HepG2 (cell line): Measurements from ENCODE around the gene SKIDA1. TPM values are rescaled to one million over a fixed set of nuclear protein-coding genes. Genes with fewer than 3 reads are reported as not detected.

Source experiments
- ATF3 ChIP-seq: sonication (generic); formaldehyde crosslinking; IDR thresholded peaks from 2 replicates; pipeline ENCODE4 v1.4.0; 2020; ENCODE audit warnings: missing genetic modification reagents
- DPF2 ChIP-seq: sonication (generic); formaldehyde crosslinking; IDR thresholded peaks from 2 replicates; pipeline ENCODE4 v1.4.0; 2020; ENCODE audit warnings: mild to moderate bottlenecking, low read depth, missing genetic modification reagents, borderline replicate concordance
- HNF1A ChIP-seq, 2 experiments: sonication (generic) in 1 of 2; formaldehyde crosslinking in 1 of 2; IDR thresholded peaks; 2 replicates each; pipeline versions ENCODE4 v1.4.0 to v1.6.1; 2016 to 2020; ENCODE audit warnings: borderline replicate concordance in 1 of 2, low read depth in 1 of 2, mild to moderate bottlenecking in 1 of 2, missing genetic modification reagents in 1 of 2
- PITX1 ChIP-seq: sonication (generic); formaldehyde crosslinking; IDR thresholded peaks from 2 replicates; pipeline ENCODE4 v1.5.1; 2020; ENCODE audit warnings: mild to moderate bottlenecking, missing genetic modification reagents
- SETDB1 ChIP-seq: sonication (generic); formaldehyde crosslinking; IDR thresholded peaks from 2 replicates; pipeline ENCODE4 v1.5.1; 2020; ENCODE audit warnings: missing genetic modification reagents, mild to moderate bottlenecking, borderline replicate concordance
- TEF ChIP-seq: sonication (generic); formaldehyde crosslinking; IDR thresholded peaks from 2 replicates; pipeline ENCODE4 v1.5.0; 2020; ENCODE audit warnings: missing genetic modification reagents
- UBTF ChIP-seq: sonication (generic); formaldehyde crosslinking; IDR thresholded peaks from 2 replicates; pipeline ENCODE4 v1.4.0; 2020; ENCODE audit warnings: mild to moderate bottlenecking, missing genetic modification reagents
- YEATS4 ChIP-seq: sonication (generic); formaldehyde crosslinking; IDR thresholded peaks from 2 replicates; pipeline ENCODE4 v1.4.0; 2020; ENCODE audit warnings: missing genetic modification reagents, borderline replicate concordance
- ZNF235 ChIP-seq: sonication (generic); formaldehyde crosslinking; IDR thresholded peaks from 2 replicates; pipeline ENCODE4 v1.8.1; 2023; ENCODE audit warnings: mild to moderate bottlenecking, missing genetic modification reagents, borderline replicate concordance
- ZNF253 ChIP-seq: sonication (generic); formaldehyde crosslinking; IDR thresholded peaks from 2 replicates; pipeline ENCODE4 v1.8.0; 2022; ENCODE audit warnings: mild to moderate bottlenecking, missing genetic modification reagents, borderline replicate concordance
- ZNF292 ChIP-seq: sonication (generic); formaldehyde crosslinking; IDR thresholded peaks from 2 replicates; pipeline ENCODE4 v1.8.1; 2022; ENCODE audit warnings: mild to moderate bottlenecking, low read depth, missing genetic modification reagents, borderline replicate concordance
- ZNF337 ChIP-seq: sonication (generic); formaldehyde crosslinking; IDR thresholded peaks from 2 replicates; pipeline ENCODE4 v1.5.1; 2020; ENCODE audit warnings: missing genetic modification reagents, low read depth, mild to moderate bottlenecking, borderline replicate concordance
- ZNF574 ChIP-seq: sonication (generic); formaldehyde crosslinking; IDR thresholded peaks from 2 replicates; pipeline ENCODE4 v1.4.0; 2020; ENCODE audit warnings: missing genetic modification reagents
- ZNF7 ChIP-seq: IDR thresholded peaks from 2 replicates; pipeline ENCODE4 v1.6.1; 2016; ENCODE audit warnings: missing biosample characterization, missing genetic modification reagents
- ZNF720 ChIP-seq: sonication (generic); formaldehyde crosslinking; IDR thresholded peaks from 2 replicates; pipeline ENCODE4 v1.4.0; 2020; ENCODE audit warnings: missing genetic modification reagents
- ZNF83 ChIP-seq: sonication (generic); formaldehyde crosslinking; IDR thresholded peaks from 2 replicates; pipeline ENCODE4 v1.4.0; 2020; ENCODE audit warnings: missing genetic modification reagents, mild to moderate bottlenecking, borderline replicate concordance
- polyA plus RNA-seq, 8 experiments: library from polyadenylated mRNA; depleted of rRNA in 3 of 8; stranded (reverse) in 7 of 8; unstranded in 1 of 8; fragments of >200 nt; fragmentation: Illumina TruSeq in 4 of 8; extraction: Trizol in 4 of 8; gene quantifications; 2 replicates each; pipeline versions ENCODE4 v1.2.1 to v1.2.3, GENCODE V29; 2011 to 2016; ENCODE audit warnings: low read depth in 4 of 8, missing spikeins in 1 of 8, mixed read lengths in 1 of 8; ENCODE audit not compliant: insufficient read depth in 1 of 8
- total RNA-seq, 5 experiments: library from RNA; depleted of rRNA; stranded (reverse); fragments of >200 nt; fragmentation: Illumina TruSeq; extraction: Trizol; gene quantifications; 2 replicates each; pipeline ENCODE4 v1.2.3, GENCODE V29; 2016; ENCODE audit warnings: low read depth in 1 of 5

Gene SKIDA1
- total and polyA plus RNA-seq, 2 of the 13 experiments (the other 11 are each of a cell fraction or from before 2014, with no cell fraction given) = 0.73 to 1.5 TPM

GRCh38 chr10:21496343-21497176, 28.9 kb downstream of the SKIDA1 start (continued):
- TF ChIP-seq ZNF7 (no peak), ZNF574 (CRISPR knock-in tag) (peak; percentile 69; the same call in 1 of the 2 replicates), ZNF720 (CRISPR knock-in tag) (no peak), UBTF (CRISPR knock-in tag) (peak; percentile 92; the same call in 1 of the 2 replicates), ATF3 (no peak), HNF1A (IDR thresholded peaks at IDR 0.05; ENCODE audit: low read depth) (no peak), HNF1A (CRISPR knock-in tag; IDR thresholded peaks at IDR 0.05; ENCODE audit: borderline replicate concordance) (peak; percentile 53), PITX1 (CRISPR knock-in tag) (peak; percentile 70; the same call in 1 of the 2 replicates), SETDB1 (CRISPR knock-in tag) (no peak), YEATS4 (peak; percentile 37), ZNF292 (CRISPR knock-in tag) (peak; percentile 49; the same call in 1 of the 2 replicates), TEF (CRISPR knock-in tag) (no peak), ZNF235 (CRISPR knock-in tag) (peak; percentile 82; the same call in 1 of the 2 replicates), DPF2 (CRISPR knock-in tag) (0 out of 2 replicates have a peak, but pooled peaks have one; percentile 42), ZNF253 (CRISPR knock-in tag) (peak; percentile 80), ZNF337 (0 out of 2 replicates have a peak, but pooled peaks have one; percentile 29), ZNF83 (CRISPR knock-in tag) (peak; percentile 75; the same call in 1 of the 2 replicates)
